ENCODE data around the gene SPATA25.

SPATA25 gene

DNA sequence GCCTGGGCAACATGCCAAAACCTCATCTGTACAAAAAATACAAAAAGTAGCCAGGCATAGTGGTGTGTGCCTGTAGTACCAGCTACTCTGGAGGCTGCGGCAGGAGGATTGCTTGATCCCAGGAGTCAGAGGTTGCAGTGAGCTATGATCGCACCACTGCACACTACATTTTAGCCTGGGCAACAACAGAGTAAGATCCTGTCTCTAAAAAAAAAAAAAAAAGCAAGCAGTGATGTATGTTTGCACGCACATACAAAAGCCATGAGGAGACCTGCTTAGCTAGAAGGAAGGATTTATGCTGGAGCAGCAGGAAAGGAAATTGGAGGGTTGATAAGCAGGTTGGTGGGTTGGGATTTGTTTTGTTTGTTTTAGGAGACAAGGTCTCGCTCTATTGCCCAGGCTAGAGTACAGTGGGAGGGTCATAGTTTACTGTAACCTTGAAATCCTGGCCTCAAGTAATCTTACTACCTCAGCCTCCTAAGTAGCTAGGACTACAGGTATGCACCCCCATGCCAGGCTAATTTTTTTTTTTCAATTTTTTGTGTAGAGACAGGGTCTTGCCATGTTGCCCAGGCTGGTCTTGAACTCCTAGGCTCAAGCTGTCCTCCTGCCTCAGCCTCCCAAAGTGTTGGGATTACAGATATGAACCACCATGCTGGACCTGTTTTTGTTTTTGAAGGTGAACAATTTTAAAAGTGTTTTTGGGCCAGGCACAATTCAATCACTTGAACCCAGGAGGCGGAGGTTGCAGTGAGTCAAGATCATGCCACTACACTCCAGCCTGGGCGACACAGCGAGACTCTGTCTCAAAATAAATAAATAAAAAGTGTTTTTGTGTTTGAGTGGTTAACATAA lies 26.0 kb downstream of the SPATA25 start:
- no peak for DNase-seq

- no peak for DNase-seq
Observed at GRCh38 chr20:45860560-45861220, 26.7 kb downstream of the SPATA25 start.

DNA sequence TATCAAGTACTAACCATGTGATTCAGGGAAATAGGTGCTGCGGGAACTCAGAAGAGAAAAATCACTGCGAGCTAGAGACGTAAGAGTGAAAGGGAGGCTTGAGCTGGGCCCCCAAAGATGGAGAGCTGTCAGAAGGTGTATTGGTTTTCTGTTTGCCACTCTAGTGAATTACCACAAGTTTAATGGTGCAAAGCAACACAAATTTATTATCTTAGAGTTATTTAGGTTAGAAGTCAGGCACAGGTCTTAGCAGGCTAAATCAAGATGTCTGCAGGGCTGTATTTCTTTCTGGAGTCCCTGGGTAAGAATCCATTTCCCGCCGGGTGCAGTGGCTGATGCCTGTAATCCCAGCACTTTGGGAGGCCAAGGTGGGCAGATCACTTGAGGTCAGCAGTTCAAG lies 27.5 kb downstream of the SPATA25 start:
- no peak for DNase-seq

- no peak for DNase-seq
Observed at GRCh38 chr20:45857882-45858216, 29.6 kb downstream of the SPATA25 start.

GRCh38 chr20:45857114-45857881 lies 30.1 kb downstream of the SPATA25 start, which contains the start of the genes ACOT8 and ZSWIM3:
TSS of gene ACOT8 (minus strand) at chr20:45857392. CDS start at chr20:45857315, 77 bp downstream.
TSS of gene ZSWIM3 (plus strand) at chr20:45857614. CDS start at chr20:45857826, 212 bp downstream.
- peak; percentile 100 for DNase-seq

- DNase-seq, result no peak
Observed at GRCh38 chr20:45853484-45853883, 33.9 kb downstream of the SPATA25 start.

GRCh38 chr20:45852326-45852725 lies 35.1 kb downstream of the SPATA25 start:
- DNase-seq, result no peak

- DNase-seq, result no peak
Observed at GRCh38 chr20:45851501-45851900, 35.9 kb downstream of the SPATA25 start.

DNA sequence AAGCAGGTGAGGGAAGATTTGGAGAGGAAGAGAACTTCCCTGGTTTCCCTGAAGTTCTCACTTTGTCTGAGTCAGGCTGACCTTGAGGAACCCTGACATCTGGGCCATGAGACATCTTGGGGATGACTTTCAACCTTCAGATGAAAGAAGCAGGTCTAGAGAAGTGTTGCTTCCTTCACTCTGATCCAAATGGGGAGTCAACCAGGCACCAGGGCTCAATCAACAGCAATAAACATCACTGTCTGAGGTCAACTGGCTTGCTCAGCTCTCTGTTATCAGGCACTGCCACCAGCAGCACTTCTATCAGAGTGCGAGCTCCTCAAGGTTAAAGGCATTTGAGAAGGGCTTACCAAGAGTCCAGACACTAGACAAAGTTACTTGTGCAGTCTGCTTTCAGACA lies 36.5 kb downstream of the SPATA25 start:
- DNase-seq, result no peak

- DNase-seq, result no peak
Observed at GRCh38 chr20:45850238-45850637, 37.2 kb downstream of the SPATA25 start.

DNA sequence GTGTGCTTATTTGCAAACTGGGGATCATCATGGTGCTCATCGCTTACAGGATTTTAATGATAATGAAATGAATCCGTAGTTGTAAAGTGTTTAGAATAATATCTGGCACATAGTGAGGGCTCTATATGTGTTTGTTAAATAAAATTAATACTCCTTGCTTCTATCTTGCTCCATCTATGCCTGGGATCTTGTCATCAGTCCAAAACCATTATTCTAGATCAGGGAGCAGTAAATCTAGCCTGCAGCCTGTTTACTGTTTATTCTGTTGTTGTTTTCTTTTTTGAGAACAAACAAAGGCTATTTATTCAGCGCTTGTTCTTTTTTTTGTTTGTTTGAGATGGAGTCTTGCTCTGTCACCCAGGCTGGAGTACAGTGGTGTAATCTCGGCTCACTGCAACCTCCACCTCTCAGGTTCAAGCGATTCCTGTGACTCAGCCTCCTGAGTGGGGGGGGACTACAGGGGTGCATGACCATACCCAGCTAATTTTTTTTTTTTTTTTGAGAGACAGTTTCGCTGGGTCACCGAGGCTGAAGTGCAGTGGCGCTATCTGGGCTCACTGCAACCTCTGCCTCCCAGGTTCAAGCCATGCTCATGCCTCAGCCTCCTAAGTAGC lies 38.3 kb downstream of the SPATA25 start:
- DNase-seq, result no peak

DNA sequence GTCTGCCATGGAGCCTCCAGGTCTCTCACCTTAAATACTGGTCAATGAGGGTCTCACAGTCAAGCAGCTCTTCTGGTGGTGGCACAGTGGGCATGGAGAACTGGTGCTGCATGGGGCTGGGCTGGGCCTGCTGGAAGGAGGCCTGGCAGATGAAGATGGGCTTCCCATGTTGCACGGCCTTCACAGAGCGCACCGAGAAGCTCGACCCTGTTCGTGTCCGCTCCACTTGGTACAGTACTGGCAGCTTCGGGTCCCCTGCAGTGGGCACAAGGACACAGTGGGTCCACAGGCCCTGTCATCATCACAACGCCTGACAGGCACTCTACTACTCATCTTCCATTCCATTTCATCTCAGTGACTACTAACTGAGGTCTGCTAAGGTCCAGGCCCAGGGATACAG lies 39.0 kb downstream of the SPATA25 start:
- no peak for DNase-seq

GRCh38 chr20:45845452-45845851 lies 42.0 kb downstream of the SPATA25 start:
- DNase-seq, result no peak

- DNase-seq, result no peak
Observed at GRCh38 chr20:45843506-45843905, 43.9 kb downstream of the SPATA25 start.

DNA sequence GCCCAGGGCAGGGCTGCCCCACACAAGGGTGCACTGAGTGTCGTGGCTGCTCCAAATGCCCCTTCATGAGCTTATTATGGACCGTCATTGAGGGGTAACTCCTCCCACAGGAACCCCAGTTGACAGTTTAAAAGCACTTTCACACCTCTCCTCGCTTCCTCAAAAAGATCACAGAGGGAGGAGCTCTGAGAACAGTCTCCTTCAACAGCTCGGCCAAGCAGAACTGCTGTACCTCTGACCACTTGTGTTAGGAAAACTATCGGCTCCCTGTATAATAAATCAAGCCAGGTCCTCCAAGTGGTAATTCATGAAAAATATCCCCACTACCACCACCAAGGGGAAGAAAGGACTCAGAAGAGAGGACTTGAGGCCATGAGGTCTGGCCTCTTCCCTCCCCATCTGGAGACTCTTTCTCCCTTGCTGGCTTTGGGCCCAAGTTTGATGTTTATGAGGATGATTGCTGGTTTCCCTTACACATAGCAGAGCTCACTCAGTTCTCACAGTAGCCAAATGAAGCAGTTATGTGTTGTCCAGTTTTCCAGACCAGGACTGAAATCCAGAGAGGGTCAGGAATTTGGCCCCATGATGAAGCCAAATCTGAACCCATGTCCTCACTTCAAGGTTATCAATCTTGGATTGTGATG lies 45.1 kb downstream of the SPATA25 start:
- no peak for DNase-seq

- no peak for DNase-seq
Observed at GRCh38 chr20:45841407-45842129, 45.9 kb downstream of the SPATA25 start.

GRCh38 chr20:45840700-45841198 lies 46.7 kb downstream of the SPATA25 start:
- DNase-seq, result no peak

GRCh38 chr20:45836841-45837240 lies 50.6 kb downstream of the SPATA25 start:
- no peak for DNase-seq
